Sigmoid colon (tissue), 7 donors: ENCODE results near the gene CLCN7. TPM values are rescaled to one million over a fixed set of nuclear protein-coding genes. Genes with fewer than 3 reads are reported as not detected.

Experiments used
- DNase-seq: peaks from one replicate; pipeline ENCODE4 v3.0.0-alpha.2; 2019
- H3K27ac ChIP-seq, 4 donors: fragments of 200-600 bp; sonication (generic); one replicate each; pipeline ENCODE4 v1.5.1; 2016 to 2019; ENCODE audit warnings: mild to moderate bottlenecking in 1 of 4
- H3K27me3 ChIP-seq, 3 donors: fragments of 200-600 bp; sonication (generic); one replicate each; pipeline ENCODE4 v1.5.1; 2019; ENCODE audit warnings: mild to moderate bottlenecking in 1 of 3
- H3K36me3 ChIP-seq, 4 donors: fragments of 200-600 bp; sonication (generic); one replicate each; pipeline ENCODE4 v1.5.1; 2016 to 2019
- H3K4me1 ChIP-seq, 4 donors: fragments of 200-600 bp; sonication (generic); one replicate each; pipeline ENCODE4 v1.5.1; 2017 to 2019
- H3K4me3 ChIP-seq, 4 donors: fragments of 200-600 bp; sonication (generic); one replicate each; pipeline ENCODE4 v1.5.1; 2017 to 2019; ENCODE audit warnings: mild to moderate bottlenecking in 2 of 4, moderate library complexity in 1 of 4
- H3K9me3 ChIP-seq, 4 donors: fragments of 200-600 bp in 3 of 4; sonication (generic) in 3 of 4; one replicate each; pipeline versions ENCODE4 v1.5.1 to v1.6.1; 2013 to 2019
- CTCF ChIP-seq, 4 experiments: fragments of 450-650 bp in 3 of 4; fragments of 200-600 bp in 1 of 4; IDR thresholded peaks; one replicate each; pipeline ENCODE4 v1.5.1; 2016 to 2019; ENCODE audit warnings: antibody characterized with exemption in 4 of 4, mild to moderate bottlenecking in 3 of 4, moderate library complexity in 2 of 4
- EP300 ChIP-seq, 4 donors: sonication (generic); formaldehyde crosslinking; IDR thresholded peaks; one replicate each; pipeline ENCODE4 v1.6.1; 2017; ENCODE audit warnings: antibody characterized with exemption in 4 of 4
- POLR2A ChIP-seq, 2 donors: fragments of 450-650 bp; IDR thresholded peaks; one replicate each; pipeline ENCODE4 v1.6.1; 2016; ENCODE audit warnings: antibody characterized with exemption in 2 of 2, mild to moderate bottlenecking in 2 of 2, moderate library complexity in 2 of 2
- POLR2AphosphoS5 ChIP-seq, 4 donors: sonication (generic); formaldehyde crosslinking; IDR thresholded peaks; one replicate each; pipeline ENCODE4 v1.6.1; 2017; ENCODE audit warnings: antibody characterized with exemption in 4 of 4
- WGBS, 2 donors: extraction: QIAGEN DNeasy Blood & Tissue Kit; methylation state at CpG; one replicate each; pipeline ENCODE4 v1.1.7; 2013; 5-methylcytosine and 5-hydroxymethylcytosine counted together
- intact Hi-C: fragments of 100-400 bp; cut with DNase I; formaldehyde crosslinking; loops from one replicate; pipeline ENCODE4 v1.15.1; 2023
- polyA plus RNA-seq, 3 donors: library from polyadenylated mRNA; stranded (reverse); fragments of 200-250 nt; gene quantifications; one replicate each; pipeline ENCODE4 v1.2.3, GENCODE V29; 2013
- total RNA-seq, 4 donors: library from RNA; depleted of rRNA; stranded (reverse); fragments of >200 nt; gene quantifications; one replicate each; pipeline ENCODE4 v1.1.0, GENCODE V29; 2016
- donor health status: healthy with polysubstance abuse.
- donor health status: Bipolar disorder and iron deficiency.
- donor health status: healthy.

CLCN7 gene
- total and polyA plus RNA-seq, 7 donors: 4.2 to 78.7 (median 38.7) TPM

- intact Hi-C loops: loop anchor here (5.0 kb wide), 1 partner anchor 119 kb away; the partner anchor contains the start of genes CRAMP1 and IFT140
- no peaks in the 10 kb centered on the region for H3K27me3 ChIP-seq
- peaks cover 0 to 30% (median 25%) of the 10 kb centered on the region in 4 donors for H3K4me1 ChIP-seq
- peaks cover 8 to 36% (median 19%) of the 10 kb centered on the region in 4 donors for H3K36me3 ChIP-seq
- 1% methylated on average over 89 of the region's 89 CpGs for WGBS, 2 donors
- no peaks in the 10 kb centered on the region for H3K9me3 ChIP-seq
- peak; percentile 89 for DNase-seq
- peak within 1 kb of the TSS; percentile 72 to 84 (median 79) for H3K4me3 ChIP-seq
- TF ChIP-seq POLR2AphosphoS5 (IDR thresholded peaks at IDR 0.05) (peak in 3 of 4 donors; percentile 49 to 64 (median 56)), EP300 (IDR thresholded peaks at IDR 0.05) (no peak)
- H3K27ac ChIP-seq: peak within 1 kb of the TSS; percentile 87 to 93 (median 88)
Measured at GRCh38 chr16:1492923-1493745, 18.3 kb upstream of the CLCN7 start, which contains the start of gene TELO2. Gene TELO2 (plus strand): TSS chr16:1493360. CDS start chr16:1494282, 922 bp downstream.

- peaks cover 0 to 30% (median 25%) of the 10 kb centered on the region in 4 donors for H3K4me1 ChIP-seq
- WGBS, 2 donors: 81 to 86% methylated on average over 23 of the region's 23 CpGs
- intact Hi-C loops: loop anchor here (5.0 kb wide), 1 partner anchor 120 kb away; the partner anchor contains the start of genes CRAMP1 and IFT140
- no peaks in the 10 kb centered on the region for H3K27me3 ChIP-seq
- DNase-seq: no peak
- H3K36me3 ChIP-seq: peaks cover 8 to 28% (median 14%) of the 10 kb centered on the region in 4 donors
- peak overlapping the region; percentile 72 to 84 (median 79) for H3K4me3 ChIP-seq
- H3K27ac ChIP-seq: peak overlapping the region; percentile 87 to 93 (median 88)
- H3K9me3 ChIP-seq: no peaks in the 10 kb centered on the region
- TF ChIP-seq CTCF (IDR thresholded peaks at IDR 0.05) (no peak), POLR2AphosphoS5 (IDR thresholded peaks at IDR 0.05) (no peak), POLR2A (IDR thresholded peaks at IDR 0.05) (no peak), EP300 (IDR thresholded peaks at IDR 0.05) (no peak)
Measured at GRCh38 chr16:1492082-1492922, 17.5 kb upstream of the CLCN7 start.

GRCh38 chr16:1491327-1491726 is 16.5 kb upstream of the CLCN7 start:
- TF ChIP-seq POLR2AphosphoS5 (IDR thresholded peaks at IDR 0.05): no peak
- no peak for TF ChIP-seq EP300 (IDR thresholded peaks at IDR 0.05)
- no peak for TF ChIP-seq CTCF (IDR thresholded peaks at IDR 0.05)
- TF ChIP-seq POLR2A (IDR thresholded peaks at IDR 0.05): no peak
- Histone ChIP-seq H3K4me1 (peaks cover 0 to 30% (median 25%) of the 10 kb centered on the region in 4 donors), H3K9me3 (no peaks in the 10 kb centered on the region), H3K36me3 (peaks cover 6 to 18% (median 10%) of the 10 kb centered on the region in 4 donors), H3K27ac (no peak overlapping the region), H3K27me3 (no peaks in the 10 kb centered on the region), H3K4me3 (no peak overlapping the region)
- DNase-seq: no peak
- 88 to 92% methylated on average over 12 of the region's 12 CpGs for WGBS, 2 donors
- intact Hi-C loops: loop anchor here (5.0 kb wide), 1 partner anchor 121 kb away; the partner anchor contains the start of genes CRAMP1 and IFT140

GRCh38 chr16:1489077-1489476 is 14.2 kb upstream of the CLCN7 start:
- DNase-seq: no peak
- Histone ChIP-seq H3K4me1 (peaks cover 0 to 16% (median 12%) of the 10 kb centered on the region in 4 donors), H3K27ac (no peak overlapping the region), H3K4me3 (no peak overlapping the region), H3K9me3 (no peaks in the 10 kb centered on the region), H3K36me3 (no peaks in the 10 kb centered on the region), H3K27me3 (no peaks in the 10 kb centered on the region)
- intact Hi-C loops: no loop called here
- TF ChIP-seq POLR2A (IDR thresholded peaks at IDR 0.05) (no peak), CTCF (IDR thresholded peaks at IDR 0.05) (no peak), POLR2AphosphoS5 (IDR thresholded peaks at IDR 0.05) (no peak), EP300 (IDR thresholded peaks at IDR 0.05) (no peak)
- 94 to 95% methylated on average over 12 of the region's 12 CpGs for WGBS, 2 donors
